ENCODE measurements around the gene POLR2J.

POLR2J gene

DNA sequence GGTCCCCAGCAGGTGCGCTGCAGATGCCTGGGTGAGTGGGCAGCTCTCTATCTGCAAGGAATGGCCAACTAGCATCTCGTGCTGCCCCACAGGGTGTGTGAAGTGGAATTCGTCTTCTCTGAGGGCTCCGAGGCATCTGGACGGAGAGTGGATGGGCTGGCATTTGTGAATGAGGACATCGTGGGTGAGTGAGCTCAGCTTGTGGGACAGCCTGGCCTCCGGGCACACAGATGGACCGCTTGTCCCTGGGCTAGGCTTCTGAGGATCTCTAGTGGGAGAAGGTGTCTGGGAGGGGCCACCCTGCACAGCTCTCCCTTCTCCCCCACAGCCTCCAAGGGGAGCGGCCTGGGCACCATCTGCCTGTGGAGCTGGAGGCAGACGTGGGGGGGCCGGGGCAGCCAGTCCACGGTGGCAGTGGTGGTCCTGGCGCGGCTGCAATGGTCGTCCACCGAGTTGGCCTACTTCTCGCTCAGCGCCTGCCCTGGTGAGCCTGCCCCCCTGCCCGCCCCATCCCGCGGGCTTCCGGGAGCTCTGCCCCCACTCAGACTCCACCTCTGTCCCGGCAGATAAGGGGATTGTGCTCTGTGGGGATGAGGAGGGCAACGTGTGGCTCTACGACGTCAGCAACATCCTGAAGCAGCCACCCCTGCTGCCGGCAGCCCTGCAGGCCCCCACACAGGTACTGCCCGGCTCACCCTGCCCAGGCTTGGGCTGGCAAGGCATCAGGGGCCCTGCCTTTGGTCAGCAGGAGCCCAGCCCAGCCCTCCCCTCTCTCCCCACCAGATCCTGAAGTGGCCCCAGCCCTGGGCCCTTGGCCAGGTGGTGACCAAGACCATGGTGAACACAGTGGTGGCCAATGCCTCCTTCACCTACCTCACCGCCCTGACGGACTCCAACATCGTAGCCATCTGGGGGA lies 6.3 kb downstream of the POLR2J start:
- no peak for ATAC-seq
- TF ChIP-seq TCF4 (CRISPR knock-in tag; IDR thresholded peaks at IDR 0.05; ENCODE audit: borderline replicate concordance): no peak
- no peak for TF ChIP-seq CSDC2 (CRISPR knock-in tag; IDR thresholded peaks at IDR 0.05)
- TF ChIP-seq, protein P1, sequence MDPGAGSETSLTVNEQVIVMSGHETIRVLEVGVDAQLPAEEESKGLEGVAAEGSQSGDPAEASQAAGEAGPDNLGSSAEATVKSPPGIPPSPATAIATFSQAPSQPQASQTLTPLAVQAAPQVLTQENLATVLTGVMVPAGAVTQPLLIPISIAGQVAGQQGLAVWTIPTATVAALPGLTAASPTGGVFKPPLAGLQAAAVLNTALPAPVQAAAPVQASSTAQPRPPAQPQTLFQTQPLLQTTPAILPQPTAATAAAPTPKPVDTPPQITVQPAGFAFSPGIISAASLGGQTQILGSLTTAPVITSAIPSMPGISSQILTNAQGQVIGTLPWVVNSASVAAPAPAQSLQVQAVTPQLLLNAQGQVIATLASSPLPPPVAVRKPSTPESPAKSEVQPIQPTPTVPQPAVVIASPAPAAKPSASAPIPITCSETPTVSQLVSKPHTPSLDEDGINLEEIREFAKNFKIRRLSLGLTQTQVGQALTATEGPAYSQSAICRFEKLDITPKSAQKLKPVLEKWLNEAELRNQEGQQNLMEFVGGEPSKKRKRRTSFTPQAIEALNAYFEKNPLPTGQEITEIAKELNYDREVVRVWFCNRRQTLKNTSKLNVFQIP (CRISPR knock-in tag; IDR thresholded peaks at IDR 0.05; ENCODE audit: borderline replicate concordance, low read depth): no peak
- no peak for TF ChIP-seq OSR1 (CRISPR knock-in tag; IDR thresholded peaks at IDR 0.05)
- TF ChIP-seq, protein P2, sequence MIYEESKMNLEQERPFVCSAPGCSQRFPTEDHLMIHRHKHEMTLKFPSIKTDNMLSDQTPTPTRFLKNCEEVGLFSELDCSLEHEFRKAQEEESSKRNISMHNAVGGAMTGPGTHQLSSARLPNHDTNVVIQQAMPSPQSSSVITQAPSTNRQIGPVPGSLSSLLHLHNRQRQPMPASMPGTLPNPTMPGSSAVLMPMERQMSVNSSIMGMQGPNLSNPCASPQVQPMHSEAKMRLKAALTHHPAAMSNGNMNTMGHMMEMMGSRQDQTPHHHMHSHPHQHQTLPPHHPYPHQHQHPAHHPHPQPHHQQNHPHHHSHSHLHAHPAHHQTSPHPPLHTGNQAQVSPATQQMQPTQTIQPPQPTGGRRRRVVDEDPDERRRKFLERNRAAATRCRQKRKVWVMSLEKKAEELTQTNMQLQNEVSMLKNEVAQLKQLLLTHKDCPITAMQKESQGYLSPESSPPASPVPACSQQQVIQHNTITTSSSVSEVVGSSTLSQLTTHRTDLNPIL (CRISPR knock-in tag; IDR thresholded peaks at IDR 0.05; ENCODE audit: low read depth): no peak
- TF ChIP-seq ZNF565 (CRISPR knock-in tag; conservative IDR thresholded peaks at IDR 0.05; ENCODE audit: low read depth): no peak
- no peak for TF ChIP-seq PPARA (CRISPR knock-in tag; IDR thresholded peaks at IDR 0.05; ENCODE audit: borderline replicate concordance)
- no peak for TF ChIP-seq ZNF70 (CRISPR knock-in tag; IDR thresholded peaks at IDR 0.05)

DNA sequence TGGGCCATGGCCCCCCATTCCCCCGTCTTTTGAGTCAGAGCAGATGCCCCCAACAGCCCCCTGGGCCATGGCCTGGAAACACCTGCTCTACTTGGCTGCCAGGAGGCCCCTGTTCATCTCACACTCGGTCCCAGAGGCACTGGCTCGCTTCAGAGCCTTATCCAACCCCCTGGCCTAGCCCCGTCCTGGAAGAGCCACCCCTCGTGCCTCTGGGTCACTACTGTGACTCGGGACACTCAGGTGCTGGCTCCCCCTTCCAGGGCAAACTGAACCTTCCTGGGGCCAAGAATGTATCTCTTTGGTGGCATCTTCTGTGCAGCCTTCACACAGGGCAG lies 7.0 kb downstream of the POLR2J start:
- no peak for TF ChIP-seq RARB (CRISPR knock-in tag; IDR thresholded peaks at IDR 0.05)
- no peak for ATAC-seq

DNA sequence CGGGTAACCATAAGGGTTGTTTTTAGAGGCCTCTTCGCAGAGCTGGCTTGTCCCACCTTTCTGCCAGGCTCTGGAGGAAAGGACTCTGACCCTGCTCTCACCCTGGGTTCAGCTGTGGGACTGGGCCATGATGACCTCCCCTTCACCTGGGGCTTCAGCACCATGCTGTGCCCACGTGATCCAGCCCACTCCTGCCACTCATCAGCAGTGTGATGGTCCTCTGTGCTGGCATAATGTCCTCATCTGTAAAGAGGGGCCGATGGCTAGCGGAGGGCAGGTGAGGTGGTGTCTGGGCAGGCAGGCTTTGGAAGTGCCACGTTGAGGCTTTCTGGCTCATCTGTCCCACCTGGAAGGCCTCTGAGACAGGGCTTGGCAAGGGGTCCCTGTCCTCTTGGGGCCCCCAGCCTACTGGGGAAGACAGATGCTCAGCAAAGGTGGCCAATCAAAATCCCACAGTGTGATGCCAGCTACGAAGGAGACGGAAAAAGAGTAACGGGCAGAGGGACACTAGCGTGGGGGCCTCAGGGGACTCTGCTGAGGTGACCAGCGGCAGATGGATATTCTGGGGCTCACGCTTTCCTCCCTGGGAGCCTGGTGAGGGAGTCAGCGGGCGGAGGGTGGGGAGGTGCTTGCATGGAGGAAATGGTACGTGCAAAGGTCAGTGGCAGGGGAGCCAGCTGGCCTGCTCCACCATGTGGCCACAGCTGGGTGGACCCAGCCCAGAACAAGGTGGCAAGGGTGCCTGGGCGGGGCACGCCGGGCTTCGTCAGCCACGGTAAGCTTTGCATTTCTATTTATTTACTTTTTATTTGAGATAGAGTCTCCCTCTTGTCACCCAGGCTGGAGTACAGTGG lies 8.5 kb downstream of the POLR2J start:
- ATAC-seq: no peak
- TF ChIP-seq ZNF8 (CRISPR knock-in tag; IDR thresholded peaks at IDR 0.05): no peak
- TF ChIP-seq ZFP30 (CRISPR knock-in tag; IDR thresholded peaks at IDR 0.05): no peak
- no peak for TF ChIP-seq SNAI2 (CRISPR knock-in tag; IDR thresholded peaks at IDR 0.05)
- TF ChIP-seq TOX (CRISPR knock-in tag; IDR thresholded peaks at IDR 0.05; ENCODE audit: borderline replicate concordance): no peak
- TF ChIP-seq ARNTL (CRISPR knock-in tag; IDR thresholded peaks at IDR 0.05; ENCODE audit: borderline replicate concordance, low read depth): no peak
- TF ChIP-seq, protein P3, sequence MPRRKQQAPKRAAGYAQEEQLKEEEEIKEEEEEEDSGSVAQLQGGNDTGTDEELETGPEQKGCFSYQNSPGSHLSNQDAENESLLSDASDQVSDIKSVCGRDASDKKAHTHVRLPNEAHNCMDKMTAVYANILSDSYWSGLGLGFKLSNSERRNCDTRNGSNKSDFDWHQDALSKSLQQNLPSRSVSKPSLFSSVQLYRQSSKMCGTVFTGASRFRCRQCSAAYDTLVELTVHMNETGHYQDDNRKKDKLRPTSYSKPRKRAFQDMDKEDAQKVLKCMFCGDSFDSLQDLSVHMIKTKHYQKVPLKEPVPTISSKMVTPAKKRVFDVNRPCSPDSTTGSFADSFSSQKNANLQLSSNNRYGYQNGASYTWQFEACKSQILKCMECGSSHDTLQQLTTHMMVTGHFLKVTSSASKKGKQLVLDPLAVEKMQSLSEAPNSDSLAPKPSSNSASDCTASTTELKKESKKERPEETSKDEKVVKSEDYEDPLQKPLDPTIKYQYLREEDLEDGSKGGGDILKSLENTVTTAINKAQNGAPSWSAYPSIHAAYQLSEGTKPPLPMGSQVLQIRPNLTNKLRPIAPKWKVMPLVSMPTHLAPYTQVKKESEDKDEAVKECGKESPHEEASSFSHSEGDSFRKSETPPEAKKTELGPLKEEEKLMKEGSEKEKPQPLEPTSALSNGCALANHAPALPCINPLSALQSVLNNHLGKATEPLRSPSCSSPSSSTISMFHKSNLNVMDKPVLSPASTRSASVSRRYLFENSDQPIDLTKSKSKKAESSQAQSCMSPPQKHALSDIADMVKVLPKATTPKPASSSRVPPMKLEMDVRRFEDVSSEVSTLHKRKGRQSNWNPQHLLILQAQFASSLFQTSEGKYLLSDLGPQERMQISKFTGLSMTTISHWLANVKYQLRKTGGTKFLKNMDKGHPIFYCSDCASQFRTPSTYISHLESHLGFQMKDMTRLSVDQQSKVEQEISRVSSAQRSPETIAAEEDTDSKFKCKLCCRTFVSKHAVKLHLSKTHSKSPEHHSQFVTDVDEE (CRISPR knock-in tag; IDR thresholded peaks at IDR 0.05): no peak
- no peak for TF ChIP-seq ZC3H10 (CRISPR knock-in tag; IDR thresholded peaks at IDR 0.05)
- TF ChIP-seq ZFP3 (CRISPR knock-in tag; IDR thresholded peaks at IDR 0.05): no peak
- no peak for TF ChIP-seq GLIS3 (CRISPR knock-in tag; IDR thresholded peaks at IDR 0.05)
- TF ChIP-seq ISL1 (CRISPR knock-in tag; IDR thresholded peaks at IDR 0.05): no peak
- TF ChIP-seq ZNF565 (CRISPR knock-in tag; conservative IDR thresholded peaks at IDR 0.05; ENCODE audit: low read depth): no peak
- TF ChIP-seq, protein P2 (CRISPR knock-in tag; IDR thresholded peaks at IDR 0.05; ENCODE audit: low read depth): no peak
- TF ChIP-seq, protein P1 (CRISPR knock-in tag; IDR thresholded peaks at IDR 0.05; ENCODE audit: borderline replicate concordance, low read depth): no peak
- TF ChIP-seq CSDC2 (CRISPR knock-in tag; IDR thresholded peaks at IDR 0.05): no peak
- no peak for TF ChIP-seq PPARA (CRISPR knock-in tag; IDR thresholded peaks at IDR 0.05; ENCODE audit: borderline replicate concordance)
- TF ChIP-seq ESRRG (CRISPR knock-in tag; IDR thresholded peaks at IDR 0.05): no peak

Measured in SK-N-SH treated with all-trans-retinoic acid at 6 μM for 48 hours (cell line).